HCT116 (cell line): ENCODE measurements around the gene ATAD3C. TPM values are rescaled to one million over a fixed set of nuclear protein-coding genes. Genes with fewer than 3 reads are reported as not detected.

Experiments used
- ATAC-seq: fragments of 200-7000 bp; cut with Tn5 transposase; 2 replicates; pipeline ENCODE4 v1.9.1; 2020; ENCODE audit warnings: mild to moderate bottlenecking, moderate library complexity
- BruUV-seq: library from RNA; stranded (reverse); fragments of 400-500 nt; replicated peaks from 2 replicates; lab custom pipeline; 2021; lab: Mats Ljungman, UMichigan
- CTCF ChIA-PET: fragments of 300-600 bp; sonication (Branson Sonifier 250); formaldehyde crosslinking; loops from one replicate; lab custom pipeline; 2021; ENCODE audit warnings: antibody characterized with exemption; lab: Charles Lee
- POLR2A ChIA-PET: fragments of 300-600, 350-600 bp; sonication (Branson Sonifier 250); formaldehyde crosslinking; loops from one replicate; lab custom pipeline; 2021; ENCODE audit warnings: antibody characterized with exemption; lab: Charles Lee
- RAD21 ChIA-PET, 2 experiments: fragments of 300-600 bp; sonication (Branson Sonifier 250); formaldehyde crosslinking; loops; one replicate each; lab custom pipeline; 2023; ENCODE audit warnings: low total read pairs in 2 of 2; ENCODE audit not compliant: uncharacterized antibody in 2 of 2, unreplicated experiment in 2 of 2, low non-redundant PET in 1 of 2; lab: Charles Lee
- DNase-seq: peaks from one replicate; pipeline ENCODE4 v3.0.0-alpha.2; 2010; ENCODE audit warnings: low read depth, low spot score
- H2AFZ ChIP-seq: fragments of 200-600 bp; shearing (Covaris generic), sonication (generic); 2 replicates; pipeline ENCODE4 v1.6.1; 2017; ENCODE audit warnings: low read depth, mixed run types, mixed read lengths, antibody characterized with exemption, low read length; ENCODE audit not compliant: poor library complexity, severe bottlenecking
- H3K27ac ChIP-seq: 2 replicates; pipeline ENCODE4 v1.5.1; 2012; ENCODE audit warnings: low read depth, low read length
- H3K27me3 ChIP-seq: fragments of 200-600 bp; sonication (generic); 2 replicates; pipeline ENCODE4 v1.6.1; 2016; ENCODE audit warnings: mixed run types, low read length, mixed read lengths; ENCODE audit not compliant: insufficient read depth
- H3K36me3 ChIP-seq, 2 experiments: fragments of 200-500 bp in 1 of 2; fragments of 200-600 bp in 1 of 2; sonication (Bioruptor generic) in 1 of 2; sonication (generic) in 1 of 2; 2 replicates each; pipeline versions ENCODE4 v1.5.1 to v1.6.1; 2014 to 2016; ENCODE audit warnings: low read length in 2 of 2, inconsistent platforms in 1 of 2, mixed read lengths in 1 of 2, mixed run types in 1 of 2; ENCODE audit not compliant: insufficient read depth in 2 of 2, control insufficient read depth in 1 of 2
- H3K4me1 ChIP-seq, 2 experiments: fragments of 200-600 bp in 1 of 2; sonication (generic) in 1 of 2; 2 replicates each; pipeline versions ENCODE4 v1.5.1 to v1.6.1; 2012 to 2017; ENCODE audit warnings: low read length in 2 of 2, inconsistent platforms in 1 of 2, mild to moderate bottlenecking in 1 of 2, mixed read lengths in 1 of 2, mixed run types in 1 of 2, moderate library complexity in 1 of 2; ENCODE audit not compliant: insufficient read depth in 2 of 2, control insufficient read depth in 1 of 2
- H3K4me2 ChIP-seq: fragments of 200-600 bp; sonication (generic); 2 replicates; pipeline ENCODE4 v1.6.1; 2017; ENCODE audit warnings: mixed run types, low read length, mixed read lengths
- H3K4me3 ChIP-seq, 2 experiments: fragments of 200-600 bp in 1 of 2; sonication (generic) in 1 of 2; replicated peaks in 1 of 2; 2 replicates each; pipeline ENCODE4 v1.5.1; 2011 to 2016; ENCODE audit warnings: low read length in 2 of 2, control low read depth in 1 of 2, low read depth in 1 of 2, mild to moderate bottlenecking in 1 of 2, mixed read lengths in 1 of 2, mixed run types in 1 of 2
- H3K79me2 ChIP-seq: fragments of 200-600 bp; sonication (generic); 2 replicates; pipeline ENCODE4 v1.6.1; 2017; ENCODE audit warnings: mild to moderate bottlenecking, mixed run types, low read length, moderate library complexity, mixed read lengths; ENCODE audit not compliant: insufficient read depth
- H3K9ac ChIP-seq: fragments of 200-600 bp; sonication (generic); 2 replicates; pipeline ENCODE4 v1.6.1; 2016; ENCODE audit warnings: low read length, mixed read lengths
- H3K9me2 ChIP-seq: fragments of 200-600 bp; sonication (generic), shearing (Covaris generic); 2 replicates; pipeline ENCODE4 v1.6.1; 2017; ENCODE audit warnings: mixed run types, mild to moderate bottlenecking, moderate library complexity; ENCODE audit not compliant: insufficient read depth
- H3K9me3 ChIP-seq, 2 experiments: fragments of 200-500 bp in 1 of 2; fragments of 200-600 bp in 1 of 2; sonication (Bioruptor generic) in 1 of 2; sonication (generic) in 1 of 2; 2 replicates each; pipeline ENCODE4 v1.6.1; 2014 to 2017; ENCODE audit warnings: low read length in 2 of 2, mixed read lengths in 2 of 2, inconsistent platforms in 1 of 2, low read depth in 1 of 2, mild to moderate bottlenecking in 1 of 2, mixed run types in 1 of 2, moderate library complexity in 1 of 2; ENCODE audit not compliant: control insufficient read depth in 1 of 2, insufficient read depth in 1 of 2
- H4K20me1 ChIP-seq: fragments of 200-600 bp; sonication (generic), shearing (Covaris generic); 2 replicates; pipeline ENCODE4 v1.6.1; 2017; ENCODE audit warnings: mixed run types, mild to moderate bottlenecking, moderate library complexity; ENCODE audit not compliant: insufficient read depth
- CBX3 ChIP-seq: IDR thresholded peaks from 2 replicates; pipeline ENCODE4 v1.6.1; 2012; ENCODE audit warnings: low read depth
- CEBPB ChIP-seq: IDR thresholded peaks from 2 replicates; pipeline ENCODE4 v1.6.1; 2012; ENCODE audit warnings: low read depth
- EGR1 ChIP-seq: IDR thresholded peaks from 2 replicates; pipeline ENCODE4 v1.6.1; 2012; ENCODE audit warnings: low read depth
- ELF1 ChIP-seq: IDR thresholded peaks from 2 replicates; pipeline ENCODE4 v1.6.1; 2012; ENCODE audit warnings: low read depth, borderline replicate concordance
- EZH2phosphoT487 ChIP-seq: fragments of 200-600 bp; IDR thresholded peaks from 2 replicates; pipeline ENCODE4 v1.6.1; 2018; ENCODE audit warnings: antibody characterized with exemption, borderline replicate concordance
- FOSL1 ChIP-seq: IDR thresholded peaks from 2 replicates; pipeline ENCODE4 v1.6.1; 2012; ENCODE audit warnings: low read depth
- JUND ChIP-seq: IDR thresholded peaks from 2 replicates; pipeline ENCODE4 v1.6.1; 2012
- RAD21 ChIP-seq: IDR thresholded peaks from 2 replicates; pipeline ENCODE4 v1.6.1; 2012; ENCODE audit warnings: low read depth, mild to moderate bottlenecking
- YY1 ChIP-seq: IDR thresholded peaks from 2 replicates; pipeline ENCODE4 v1.6.1; 2011; ENCODE audit warnings: low read length, low read depth, moderate library complexity, mild to moderate bottlenecking; ENCODE audit not compliant: insufficient replicate concordance; ENCODE audit errors: extremely low read depth
- ZBTB33 ChIP-seq: IDR thresholded peaks from 2 replicates; pipeline ENCODE4 v1.6.1; 2011; ENCODE audit warnings: mild to moderate bottlenecking, low read length, moderate library complexity; ENCODE audit not compliant: insufficient replicate concordance; ENCODE audit errors: extremely low read depth
- ZFX ChIP-seq: fragments of 450-650 bp; IDR thresholded peaks from 2 replicates; pipeline ENCODE4 v1.6.1; 2017
- intact Hi-C: fragments of 100-400 bp; cut with micrococcal nuclease; formaldehyde crosslinking; loops from 2 replicates; pipeline ENCODE4 v1.10.0; 2022
- total RNA-seq: library from RNA; stranded (reverse); gene quantifications from one replicate; pipeline ENCODE4 v1.2.1, GENCODE V29; 2021; ENCODE audit not compliant: unreplicated experiment
- TF ChIP-seq, protein P1 (sequence below): IDR thresholded peaks from 2 replicates; pipeline ENCODE4 v1.6.1; 2012; ENCODE audit warnings: low read depth
- TF ChIP-seq, protein P2 (sequence below): IDR thresholded peaks from 2 replicates; pipeline ENCODE4 v1.6.1; 2012
- TF ChIP-seq, protein P3 (sequence below), 3 experiments: fragments of 200-600 bp in 1 of 3; sonication (generic) in 1 of 3; IDR thresholded peaks in 2 of 3; conservative IDR thresholded peaks in 1 of 3; 2 replicates each; pipeline ENCODE4 v1.5.1; 2012 to 2017; ENCODE audit warnings: low read depth in 2 of 3, low read length in 2 of 3, antibody characterized with exemption in 1 of 3, borderline replicate concordance in 1 of 3, control low read depth in 1 of 3, mild to moderate bottlenecking in 1 of 3, mixed read lengths in 1 of 3, mixed run types in 1 of 3, moderate library complexity in 1 of 3; ENCODE audit not compliant: insufficient read depth in 1 of 3

ATAD3C gene
- total RNA-seq, 1 experiment from 2014 or later = 0.61 TPM

DNA sequence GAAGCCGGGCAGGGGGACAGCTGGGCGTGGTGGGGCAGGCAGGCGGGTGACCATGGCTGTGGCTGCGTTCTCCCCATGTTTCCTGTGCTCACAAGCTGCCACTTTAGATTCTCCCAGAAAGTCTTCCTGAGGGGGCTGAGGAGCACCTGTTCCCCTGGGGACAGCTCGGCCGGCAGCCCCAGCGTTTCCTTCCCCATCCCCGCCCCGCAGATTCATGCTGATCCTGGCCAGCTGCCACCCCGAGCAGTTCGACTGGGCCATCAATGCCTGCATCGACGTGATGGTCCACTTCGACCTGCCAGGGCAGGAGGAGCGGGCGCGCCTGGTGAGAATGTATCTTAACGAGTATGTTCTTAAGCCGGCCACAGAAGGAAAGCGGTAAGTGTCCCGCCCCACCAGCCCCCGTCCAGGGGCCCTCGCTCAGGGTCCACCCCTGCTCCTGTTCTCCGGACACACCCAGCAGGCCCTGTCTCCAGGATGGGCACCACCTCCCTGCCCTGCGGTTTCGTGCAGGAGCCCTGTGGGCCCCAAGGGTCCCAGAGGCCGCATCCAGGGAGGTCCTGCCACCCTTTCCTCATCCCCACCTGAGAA is 11.1 kb downstream of the ATAD3C start:
- Histone ChIP-seq H3K9me3 (no peaks in the 10 kb centered on the region), H3K4me1 (peaks cover 2 to 10% of the 10 kb centered on the region in 2 experiments; a peak in 2 of 4 replicates), H3K9me2 (no peaks in the 10 kb centered on the region), H3K4me3 (no peak overlapping the region), H3K4me2 (no peak overlapping the region), H3K36me3 (no peaks in the 10 kb centered on the region), H3K9ac (no peak overlapping the region), H4K20me1 (no peaks in the 10 kb centered on the region), H3K27me3 (no peaks in the 10 kb centered on the region), H2AFZ (no peak overlapping the region), H3K27ac (no peak overlapping the region), H3K79me2 (no peaks in the 10 kb centered on the region)
- ATAC-seq = no peak
- ChIA-PET CTCF (no interaction called here), POLR2A (no interaction called here), RAD21 (no interaction called here)
- no TSS peak for BruUV-seq
- no peak for DNase-seq
- intact Hi-C loops = no loop called here
- TF ChIP-seq, protein P1, sequence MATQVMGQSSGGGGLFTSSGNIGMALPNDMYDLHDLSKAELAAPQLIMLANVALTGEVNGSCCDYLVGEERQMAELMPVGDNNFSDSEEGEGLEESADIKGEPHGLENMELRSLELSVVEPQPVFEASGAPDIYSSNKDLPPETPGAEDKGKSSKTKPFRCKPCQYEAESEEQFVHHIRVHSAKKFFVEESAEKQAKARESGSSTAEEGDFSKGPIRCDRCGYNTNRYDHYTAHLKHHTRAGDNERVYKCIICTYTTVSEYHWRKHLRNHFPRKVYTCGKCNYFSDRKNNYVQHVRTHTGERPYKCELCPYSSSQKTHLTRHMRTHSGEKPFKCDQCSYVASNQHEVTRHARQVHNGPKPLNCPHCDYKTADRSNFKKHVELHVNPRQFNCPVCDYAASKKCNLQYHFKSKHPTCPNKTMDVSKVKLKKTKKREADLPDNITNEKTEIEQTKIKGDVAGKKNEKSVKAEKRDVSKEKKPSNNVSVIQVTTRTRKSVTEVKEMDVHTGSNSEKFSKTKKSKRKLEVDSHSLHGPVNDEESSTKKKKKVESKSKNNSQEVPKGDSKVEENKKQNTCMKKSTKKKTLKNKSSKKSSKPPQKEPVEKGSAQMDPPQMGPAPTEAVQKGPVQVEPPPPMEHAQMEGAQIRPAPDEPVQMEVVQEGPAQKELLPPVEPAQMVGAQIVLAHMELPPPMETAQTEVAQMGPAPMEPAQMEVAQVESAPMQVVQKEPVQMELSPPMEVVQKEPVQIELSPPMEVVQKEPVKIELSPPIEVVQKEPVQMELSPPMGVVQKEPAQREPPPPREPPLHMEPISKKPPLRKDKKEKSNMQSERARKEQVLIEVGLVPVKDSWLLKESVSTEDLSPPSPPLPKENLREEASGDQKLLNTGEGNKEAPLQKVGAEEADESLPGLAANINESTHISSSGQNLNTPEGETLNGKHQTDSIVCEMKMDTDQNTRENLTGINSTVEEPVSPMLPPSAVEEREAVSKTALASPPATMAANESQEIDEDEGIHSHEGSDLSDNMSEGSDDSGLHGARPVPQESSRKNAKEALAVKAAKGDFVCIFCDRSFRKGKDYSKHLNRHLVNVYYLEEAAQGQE = no peak
- no peak for TF ChIP-seq ZBTB33
- no peak for TF ChIP-seq JUND
- no peak for TF ChIP-seq FOSL1
- TF ChIP-seq RAD21 = no peak
- TF ChIP-seq ELF1 = no peak
- no peak for TF ChIP-seq YY1
- TF ChIP-seq, protein P2, sequence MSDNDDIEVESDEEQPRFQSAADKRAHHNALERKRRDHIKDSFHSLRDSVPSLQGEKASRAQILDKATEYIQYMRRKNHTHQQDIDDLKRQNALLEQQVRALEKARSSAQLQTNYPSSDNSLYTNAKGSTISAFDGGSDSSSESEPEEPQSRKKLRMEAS = no peak
- no peak for TF ChIP-seq ZFX
- no peak for TF ChIP-seq EZH2phosphoT487
- TF ChIP-seq EGR1 = no peak
- TF ChIP-seq CEBPB = no peak
- no peak for TF ChIP-seq CBX3
- TF ChIP-seq, protein P3, sequence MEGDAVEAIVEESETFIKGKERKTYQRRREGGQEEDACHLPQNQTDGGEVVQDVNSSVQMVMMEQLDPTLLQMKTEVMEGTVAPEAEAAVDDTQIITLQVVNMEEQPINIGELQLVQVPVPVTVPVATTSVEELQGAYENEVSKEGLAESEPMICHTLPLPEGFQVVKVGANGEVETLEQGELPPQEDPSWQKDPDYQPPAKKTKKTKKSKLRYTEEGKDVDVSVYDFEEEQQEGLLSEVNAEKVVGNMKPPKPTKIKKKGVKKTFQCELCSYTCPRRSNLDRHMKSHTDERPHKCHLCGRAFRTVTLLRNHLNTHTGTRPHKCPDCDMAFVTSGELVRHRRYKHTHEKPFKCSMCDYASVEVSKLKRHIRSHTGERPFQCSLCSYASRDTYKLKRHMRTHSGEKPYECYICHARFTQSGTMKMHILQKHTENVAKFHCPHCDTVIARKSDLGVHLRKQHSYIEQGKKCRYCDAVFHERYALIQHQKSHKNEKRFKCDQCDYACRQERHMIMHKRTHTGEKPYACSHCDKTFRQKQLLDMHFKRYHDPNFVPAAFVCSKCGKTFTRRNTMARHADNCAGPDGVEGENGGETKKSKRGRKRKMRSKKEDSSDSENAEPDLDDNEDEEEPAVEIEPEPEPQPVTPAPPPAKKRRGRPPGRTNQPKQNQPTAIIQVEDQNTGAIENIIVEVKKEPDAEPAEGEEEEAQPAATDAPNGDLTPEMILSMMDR (IDR thresholded peaks at IDR 0.05 in 2 of 3, conservative IDR thresholded peaks at IDR 0.05 in 1 of 3; ENCODE audit: borderline replicate concordance in 1 of 3, insufficient read depth in 1 of 3, low read depth in 2 of 3, low read length in 2 of 3) = no peak
